ENCODE results near the gene MRGPRE.

The MRGPRE gene

GRCh38 chr11:3205261-3206155, 26.7 kb downstream of the MRGPRE start:
- Mint-ChIP-seq H3K36me3 (ENCODE audit: low read depth) (no peaks in the 10 kb centered on the region), H3K9me3 (no peaks in the 10 kb centered on the region), H3K4me1 (peaks cover 25% of the 10 kb centered on the region), H3K27ac (no peak overlapping the region), H3K27me3 (ENCODE audit: low read depth, poor library complexity) (peaks cover 45% of the 10 kb centered on the region), H3K4me3 (no peak overlapping the region)
- no peak for DNase-seq
- TF ChIP-seq CTCF (IDR thresholded peaks at IDR 0.05): no peak

- no peaks in the 10 kb centered on the region for H3K9me3 Mint-ChIP-seq
- peaks cover 25% of the 10 kb centered on the region for H3K4me1 Mint-ChIP-seq
- DNase-seq: peak; percentile 2
- no peak for TF ChIP-seq CTCF (IDR thresholded peaks at IDR 0.05)
- no peak overlapping the region for H3K4me3 Mint-ChIP-seq
- H3K27ac Mint-ChIP-seq: no peak overlapping the region
- no peaks in the 10 kb centered on the region for H3K36me3 Mint-ChIP-seq (ENCODE audit: low read depth)
- peaks cover 46% of the 10 kb centered on the region for H3K27me3 Mint-ChIP-seq (ENCODE audit: low read depth, poor library complexity)
Measured at GRCh38 chr11:3204141-3205015, 27.8 kb downstream of the MRGPRE start.

GRCh38 chr11:3203221-3204043, 28.8 kb downstream of the MRGPRE start:
- H3K9me3 Mint-ChIP-seq: no peaks in the 10 kb centered on the region
- H3K36me3 Mint-ChIP-seq (ENCODE audit: low read depth): no peaks in the 10 kb centered on the region
- H3K4me1 Mint-ChIP-seq: peaks cover 22% of the 10 kb centered on the region
- DNase-seq: peak; percentile 75
- no peak for TF ChIP-seq CTCF (IDR thresholded peaks at IDR 0.05)
- H3K27ac Mint-ChIP-seq: no peak overlapping the region
- peaks cover 41% of the 10 kb centered on the region for H3K27me3 Mint-ChIP-seq (ENCODE audit: low read depth, poor library complexity)
- H3K4me3 Mint-ChIP-seq: peak overlapping the region; percentile 50

GRCh38 chr11:3202759-3203158, 29.5 kb downstream of the MRGPRE start:
- peak; percentile 4 for DNase-seq
- H3K4me3 Mint-ChIP-seq: peak overlapping the region; percentile 37
- H3K9me3 Mint-ChIP-seq: no peaks in the 10 kb centered on the region
- no peak overlapping the region for H3K27ac Mint-ChIP-seq
- no peaks in the 10 kb centered on the region for H3K36me3 Mint-ChIP-seq (ENCODE audit: low read depth)
- no peak for TF ChIP-seq CTCF (IDR thresholded peaks at IDR 0.05)
- H3K4me1 Mint-ChIP-seq: peaks cover 16% of the 10 kb centered on the region
- peaks cover 41% of the 10 kb centered on the region for H3K27me3 Mint-ChIP-seq (ENCODE audit: low read depth, poor library complexity)

GRCh38 chr11:3202305-3202704, 29.9 kb downstream of the MRGPRE start:
- H3K4me1 Mint-ChIP-seq: peaks cover 14% of the 10 kb centered on the region
- no peak for TF ChIP-seq CTCF (IDR thresholded peaks at IDR 0.05)
- H3K36me3 Mint-ChIP-seq (ENCODE audit: low read depth): no peaks in the 10 kb centered on the region
- no peak overlapping the region for H3K27ac Mint-ChIP-seq
- H3K9me3 Mint-ChIP-seq: no peaks in the 10 kb centered on the region
- H3K27me3 Mint-ChIP-seq (ENCODE audit: low read depth, poor library complexity): peaks cover 45% of the 10 kb centered on the region
- H3K4me3 Mint-ChIP-seq: peak overlapping the region; percentile 37
- no peak for DNase-seq

Measured in nephron progenitor cell (in vitro differentiated cells).